Panc1 (cell line): ENCODE results near the gene RAI2. TPM values are rescaled to one million over a fixed set of nuclear protein-coding genes. Genes with fewer than 3 reads are reported as not detected.

ENCODE experiments used
- ATAC-seq: fragments of 200-7000 bp; cut with Tn5 transposase; 2 replicates; pipeline ENCODE4 v1.9.1; 2020; ENCODE audit warnings: mild to moderate bottlenecking, moderate library complexity
- BruUV-seq: library from RNA; stranded (reverse); fragments of 400-500 nt; replicated peaks from 2 replicates; lab custom pipeline; 2021; lab: Mats Ljungman, UMichigan
- CTCF ChIA-PET: fragments of 300-600 bp; sonication (Branson Sonifier 250); formaldehyde crosslinking; loops from one replicate; lab custom pipeline; 2022; ENCODE audit warnings: antibody characterized with exemption; lab: Charles Lee
- POLR2A ChIA-PET: fragments of 300-600 bp; sonication (Branson Sonifier 250); formaldehyde crosslinking; loops from one replicate; lab custom pipeline; 2022; ENCODE audit warnings: antibody characterized with exemption; lab: Charles Lee
- DNase-seq: peaks from one replicate; pipeline ENCODE4 v3.0.0-alpha.2; 2010; ENCODE audit warnings: low read depth, low spot score
- H3K27ac ChIP-seq: 2 replicates; pipeline ENCODE4 v1.5.1; 2011; ENCODE audit warnings: mild to moderate bottlenecking, low read length, inconsistent platforms
- H3K27me3 ChIP-seq: fragments of 200-500 bp; sonication (Bioruptor generic); 2 replicates; pipeline ENCODE4 v1.6.0; 2014; ENCODE audit warnings: low read length, inconsistent platforms; ENCODE audit not compliant: control insufficient read depth, insufficient read depth
- H3K36me3 ChIP-seq: fragments of 200-500 bp; sonication (Bioruptor generic); 2 replicates; pipeline ENCODE4 v1.5.1; 2014; ENCODE audit warnings: inconsistent platforms, mild to moderate bottlenecking, low read length, moderate library complexity; ENCODE audit not compliant: control insufficient read depth, insufficient read depth
- H3K4me1 ChIP-seq: 2 replicates; pipeline ENCODE4 v1.5.1; 2011; ENCODE audit warnings: inconsistent platforms, mild to moderate bottlenecking, low read length, moderate library complexity; ENCODE audit not compliant: control insufficient read depth, insufficient read depth
- H3K4me3 ChIP-seq, 2 experiments: 2 replicates each; pipeline ENCODE4 v1.5.1; 2011 to 2012; ENCODE audit warnings: low read depth in 2 of 2, low read length in 2 of 2, mild to moderate bottlenecking in 2 of 2, inconsistent platforms in 1 of 2, moderate library complexity in 1 of 2
- H3K9me3 ChIP-seq: fragments of 200-500 bp; sonication (Bioruptor generic); 2 replicates; pipeline ENCODE4 v1.5.1; 2014; ENCODE audit warnings: low read depth, mild to moderate bottlenecking, inconsistent platforms, low read length, moderate library complexity; ENCODE audit not compliant: control insufficient read depth, insufficient read depth
- CTCF ChIP-seq: fragments of 450-650 bp; IDR thresholded peaks from 2 replicates; pipeline ENCODE4 v1.5.1; 2017; ENCODE audit warnings: mild to moderate bottlenecking
- POLR2AphosphoS5 ChIP-seq: IDR thresholded peaks from 2 replicates; pipeline ENCODE4 v1.6.1; 2012; ENCODE audit warnings: mild to moderate bottlenecking, low read depth, low read length, moderate library complexity
- REST ChIP-seq, 2 experiments: IDR thresholded peaks; 2 replicates each; pipeline ENCODE4 v1.6.1; 2011 to 2012; ENCODE audit warnings: low read depth in 2 of 2, control low read depth in 1 of 2, low read length in 1 of 2, mild to moderate bottlenecking in 1 of 2, moderate library complexity in 1 of 2; ENCODE audit not compliant: insufficient read depth in 1 of 2
- SIN3A ChIP-seq: IDR thresholded peaks from 2 replicates; pipeline ENCODE4 v1.6.1; 2012; ENCODE audit warnings: low read depth, mild to moderate bottlenecking, low read length, moderate library complexity, borderline replicate concordance; ENCODE audit not compliant: insufficient read depth
- TCF7L2 ChIP-seq: IDR thresholded peaks from 2 replicates; pipeline ENCODE4 v1.6.1; 2011; ENCODE audit warnings: mild to moderate bottlenecking, low read depth, low read length, inconsistent platforms
- in situ Hi-C: cut with HindIII; loops from 2 replicates; pipeline ENCODE4 v1.10.0; 2016; ENCODE audit warnings: low sequenced_read_pairs, low pct_unique_long_range_greater_than_20kb
- intact Hi-C: fragments of 100-400 bp; cut with micrococcal nuclease; formaldehyde crosslinking; loops from one replicate; pipeline ENCODE4 v1.10.0; 2022; ENCODE audit not compliant: unreplicated experiment
- total RNA-seq: library from RNA; stranded (reverse); gene quantifications from one replicate; pipeline ENCODE4 v1.2.1, GENCODE V29; 2021; ENCODE audit not compliant: unreplicated experiment

The RAI2 gene
- total RNA-seq, 1 experiment from 2014 or later = 0.13 TPM

- DNase-seq = no peak
- in situ Hi-C loops = no loop called here
These were observed 56.0 kb downstream of the RAI2 start for GRCh38 chrX:17805120-17805519.

GRCh38 chrX:17803449-17803848 lies 57.6 kb downstream of the RAI2 start:
- in situ Hi-C loops (no loop called here), intact Hi-C loops (no loop called here)
- Histone ChIP-seq H3K4me1 (no peaks in the 10 kb centered on the region), H3K4me3 (no peak overlapping the region), H3K9me3 (no peaks in the 10 kb centered on the region), H3K27me3 (no peaks in the 10 kb centered on the region), H3K36me3 (no peaks in the 10 kb centered on the region), H3K27ac (no peak overlapping the region)
- TF ChIP-seq TCF7L2 (no peak), CTCF (no peak), REST (IDR thresholded peaks at IDR 0.05; ENCODE audit: insufficient read depth in 1 of 2, low read depth in 2 of 2, low read length in 1 of 2) (no peak), SIN3A (no peak), POLR2AphosphoS5 (no peak)
- ATAC-seq (no peak), DNase-seq (no peak)
- CTCF ChIA-PET = no interaction called here
- POLR2A ChIA-PET = no interaction called here
- BruUV-seq = no TSS peak

More at GRCh38 chrX:17805120-17805519, 56.0 kb downstream of the RAI2 start:
- H3K36me3 ChIP-seq = no peaks in the 10 kb centered on the region
- H3K4me1 ChIP-seq = no peaks in the 10 kb centered on the region
- ATAC-seq = no peak
- ChIA-PET POLR2A (no interaction called here), CTCF (no interaction called here)
- BruUV-seq = no TSS peak
- H3K4me3 ChIP-seq = no peak overlapping the region
- H3K27ac ChIP-seq = no peak overlapping the region
- H3K27me3 ChIP-seq = no peaks in the 10 kb centered on the region
- intact Hi-C loops = no loop called here
- 0 out of 2 replicates have a peak, but pooled peaks have one; percentile 8 for TF ChIP-seq CTCF
- TF ChIP-seq TCF7L2 = no peak
- TF ChIP-seq REST (IDR thresholded peaks at IDR 0.05; ENCODE audit: insufficient read depth in 1 of 2, low read depth in 2 of 2, low read length in 1 of 2) = no peak
- no peak for TF ChIP-seq SIN3A
- H3K9me3 ChIP-seq = no peaks in the 10 kb centered on the region
